Panc1 (cell line): ENCODE measurements around the gene CACUL1.

Experiments used
- POLR2AphosphoS5 ChIP-seq: IDR thresholded peaks from 2 replicates; pipeline ENCODE4 v1.6.1; 2012; ENCODE audit warnings: mild to moderate bottlenecking, low read depth, low read length, moderate library complexity
- TF ChIP-seq, protein P1 (sequence below), 2 experiments: IDR thresholded peaks; 2 replicates each; pipeline ENCODE4 v1.6.1; 2011 to 2012; ENCODE audit warnings: low read depth in 2 of 2, control low read depth in 1 of 2, low read length in 1 of 2, mild to moderate bottlenecking in 1 of 2, moderate library complexity in 1 of 2; ENCODE audit not compliant: insufficient read depth in 1 of 2

DNA sequence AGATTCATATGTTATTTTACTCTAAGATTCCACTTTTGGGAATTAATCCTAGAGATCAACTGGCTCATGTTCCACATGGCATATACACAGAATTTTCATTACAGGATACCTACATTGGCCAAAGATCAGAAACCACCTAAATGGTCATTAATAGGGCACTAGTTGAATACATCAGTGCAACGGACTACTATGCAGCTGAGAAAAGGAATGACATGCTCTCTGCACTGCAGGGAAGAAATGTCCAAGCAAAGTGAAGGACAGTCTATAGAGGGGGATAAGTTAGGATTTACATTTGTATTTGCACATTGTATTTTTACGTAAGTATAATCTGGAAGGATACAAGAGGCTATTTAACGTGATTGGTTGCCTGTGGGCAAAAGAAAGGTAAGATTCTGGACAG lies 91.6 kb downstream of the CACUL1 start:
- TF ChIP-seq, protein P1, sequence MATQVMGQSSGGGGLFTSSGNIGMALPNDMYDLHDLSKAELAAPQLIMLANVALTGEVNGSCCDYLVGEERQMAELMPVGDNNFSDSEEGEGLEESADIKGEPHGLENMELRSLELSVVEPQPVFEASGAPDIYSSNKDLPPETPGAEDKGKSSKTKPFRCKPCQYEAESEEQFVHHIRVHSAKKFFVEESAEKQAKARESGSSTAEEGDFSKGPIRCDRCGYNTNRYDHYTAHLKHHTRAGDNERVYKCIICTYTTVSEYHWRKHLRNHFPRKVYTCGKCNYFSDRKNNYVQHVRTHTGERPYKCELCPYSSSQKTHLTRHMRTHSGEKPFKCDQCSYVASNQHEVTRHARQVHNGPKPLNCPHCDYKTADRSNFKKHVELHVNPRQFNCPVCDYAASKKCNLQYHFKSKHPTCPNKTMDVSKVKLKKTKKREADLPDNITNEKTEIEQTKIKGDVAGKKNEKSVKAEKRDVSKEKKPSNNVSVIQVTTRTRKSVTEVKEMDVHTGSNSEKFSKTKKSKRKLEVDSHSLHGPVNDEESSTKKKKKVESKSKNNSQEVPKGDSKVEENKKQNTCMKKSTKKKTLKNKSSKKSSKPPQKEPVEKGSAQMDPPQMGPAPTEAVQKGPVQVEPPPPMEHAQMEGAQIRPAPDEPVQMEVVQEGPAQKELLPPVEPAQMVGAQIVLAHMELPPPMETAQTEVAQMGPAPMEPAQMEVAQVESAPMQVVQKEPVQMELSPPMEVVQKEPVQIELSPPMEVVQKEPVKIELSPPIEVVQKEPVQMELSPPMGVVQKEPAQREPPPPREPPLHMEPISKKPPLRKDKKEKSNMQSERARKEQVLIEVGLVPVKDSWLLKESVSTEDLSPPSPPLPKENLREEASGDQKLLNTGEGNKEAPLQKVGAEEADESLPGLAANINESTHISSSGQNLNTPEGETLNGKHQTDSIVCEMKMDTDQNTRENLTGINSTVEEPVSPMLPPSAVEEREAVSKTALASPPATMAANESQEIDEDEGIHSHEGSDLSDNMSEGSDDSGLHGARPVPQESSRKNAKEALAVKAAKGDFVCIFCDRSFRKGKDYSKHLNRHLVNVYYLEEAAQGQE (IDR thresholded peaks at IDR 0.05; ENCODE audit: insufficient read depth in 1 of 2, low read depth in 2 of 2, low read length in 1 of 2), result no peak
- TF ChIP-seq POLR2AphosphoS5, result no peak
